ENCODE measurements around the gene IPO7.
A peak's percentile ranks its signal among the peaks of the same experiment; 100 is the strongest.
"Not testable (repeated sequence)": the region's sequence is repeated elsewhere in the genome, so short reads cannot be mapped to it uniquely, and the experiment has no call there.

Gene IPO7

GRCh38 chr11:9399466-9399865, 15.0 kb downstream of the IPO7 start:
- no peak for DNase-seq

- DNase-seq: not testable (repeated sequence)
These were observed 17.4 kb downstream of the IPO7 start for GRCh38 chr11:9401884-9402283.

- no peak for DNase-seq
These were observed 44.3 kb downstream of the IPO7 start for GRCh38 chr11:9428706-9429105.

- no peak for DNase-seq
These were observed 54.2 kb downstream of the IPO7 start for GRCh38 chr11:9438611-9439010.

- DNase-seq: no peak
These were observed 61.8 kb downstream of the IPO7 start for GRCh38 chr11:9446230-9446629.

GRCh38 chr11:9448576-9449352, 64.3 kb downstream of the IPO7 start:
- DNase-seq: no peak

- not testable (repeated sequence) for DNase-seq
These were observed 67.6 kb downstream of the IPO7 start for GRCh38 chr11:9452023-9452422.

- no peak for DNase-seq
These were observed 71.3 kb downstream of the IPO7 start for GRCh38 chr11:9455722-9456121.

GRCh38 chr11:9459667-9460321, 75.3 kb downstream of the IPO7 start:
- DNase-seq: peak in 1 of 2 experiments; percentile 55

GRCh38 chr11:9460322-9461062, 76.0 kb downstream of the IPO7 start, which contains the start of gene ZNF143:
Gene ZNF143, plus strand, starts transcription at chr11:9461012. Its CDS starts 10,297 bp downstream, at chr11:9471309.
- peak; percentile 99 to 100 for DNase-seq

GRCh38 chr11:9461063-9461759, 76.8 kb downstream of the IPO7 start:
- DNase-seq: peak; percentile 76 to 85

GRCh38 chr11:9461760-9462134, 77.3 kb downstream of the IPO7 start:
- DNase-seq: peak in 1 of 2 experiments; percentile 9

GRCh38 chr11:9462172-9462799, 77.8 kb downstream of the IPO7 start:
- DNase-seq: no peak

GRCh38 chr11:9462806-9463537, 78.5 kb downstream of the IPO7 start:
- DNase-seq: no peak

- no peak for DNase-seq
These were observed 86.3 kb downstream of the IPO7 start for GRCh38 chr11:9470765-9471164.

- DNase-seq: no peak
These were observed 89.0 kb downstream of the IPO7 start for GRCh38 chr11:9473408-9473807.

GRCh38 chr11:9479899-9480298, 95.4 kb downstream of the IPO7 start:
- no peak for DNase-seq

GRCh38 chr11:9489080-9489765, 104.8 kb downstream of the IPO7 start:
- DNase-seq: no peak

GRCh38 chr11:9490376-9490775, 105.9 kb downstream of the IPO7 start:
- no peak for DNase-seq

GRCh38 chr11:9493492-9493891, 109.0 kb downstream of the IPO7 start:
- no peak for DNase-seq

- DNase-seq: no peak
These were observed 109.9 kb downstream of the IPO7 start for GRCh38 chr11:9494316-9494715.
